CD14-positive monocyte (primary cell): Measurements from ENCODE around the gene LIN28B. TPM values are rescaled to one million over a fixed set of nuclear protein-coding genes. Genes with fewer than 3 reads are reported as not detected.

Experiments
- DNase-seq, 3 donors: peaks; one replicate each; pipeline ENCODE4 v3.0.0-alpha.2; 2011 to 2022
- H2AFZ ChIP-seq: 2 replicates; pipeline ENCODE4 v1.6.0; 2012; ENCODE audit warnings: mild to moderate bottlenecking, low read depth, low read length, inconsistent platforms; ENCODE audit not compliant: insufficient read depth, poor library complexity, severe bottlenecking
- H3K27ac ChIP-seq, 2 donors: 1 replicate in 1 of 2; 2 replicates in 1 of 2; pipeline ENCODE4 v1.5.1; 2012 to 2013; ENCODE audit warnings: low read length in 2 of 2, control low read depth in 1 of 2, inconsistent platforms in 1 of 2, low read depth in 1 of 2, mild to moderate bottlenecking in 1 of 2
- H3K27me3 ChIP-seq, 2 donors: one replicate each; pipeline versions ENCODE4 v1.6.0 to v1.6.1; 2011 to 2013; ENCODE audit warnings: low read length in 2 of 2; ENCODE audit not compliant: control insufficient read depth in 2 of 2, insufficient read depth in 2 of 2
- H3K36me3 ChIP-seq, 2 donors: replicated peaks in 1 of 2; 1 replicate in 1 of 2; 2 replicates in 1 of 2; pipeline versions ENCODE4 v1.5.1 to v1.6.1; 2012 to 2013; ENCODE audit warnings: low read length in 2 of 2, control low read depth in 1 of 2, inconsistent platforms in 1 of 2, mild to moderate bottlenecking in 1 of 2; ENCODE audit not compliant: insufficient read depth in 2 of 2, control insufficient read depth in 1 of 2
- H3K4me1 ChIP-seq, 2 donors: 1 replicate in 1 of 2; 2 replicates in 1 of 2; pipeline versions ENCODE4 v1.5.1 to v1.6.1; 2012 to 2013; ENCODE audit warnings: low read length in 2 of 2, control low read depth in 1 of 2, inconsistent platforms in 1 of 2, mild to moderate bottlenecking in 1 of 2, moderate library complexity in 1 of 2; ENCODE audit not compliant: insufficient read depth in 2 of 2, control insufficient read depth in 1 of 2
- H3K4me2 ChIP-seq: replicated peaks from 2 replicates; pipeline ENCODE3; 2012; ENCODE audit warnings: low read length, moderate library complexity, mild to moderate bottlenecking; ENCODE audit not compliant: poor library complexity, severe bottlenecking; ENCODE audit errors: extremely low read depth
- H3K4me3 ChIP-seq, 3 experiments: fragments of 200-600 bp in 1 of 3; sonication (generic) in 1 of 3; replicated peaks in 1 of 3; 1 replicate in 2 of 3; 2 replicates in 1 of 3; pipeline ENCODE4 v1.5.1; 2011 to 2013; ENCODE audit warnings: low read length in 3 of 3, mild to moderate bottlenecking in 3 of 3, control low read depth in 2 of 3, low read depth in 2 of 3, inconsistent platforms in 1 of 3, moderate library complexity in 1 of 3
- H3K79me2 ChIP-seq: 2 replicates; pipeline ENCODE4 v1.6.0; 2012; ENCODE audit warnings: mild to moderate bottlenecking, control low read depth, inconsistent platforms, low read length, moderate library complexity; ENCODE audit not compliant: insufficient read depth
- H3K9ac ChIP-seq: 2 replicates; pipeline ENCODE4 v1.6.0; 2017; ENCODE audit warnings: low read length, mild to moderate bottlenecking; ENCODE audit not compliant: insufficient read depth, poor library complexity, severe bottlenecking
- H3K9me3 ChIP-seq, 2 donors: replicated peaks in 1 of 2; 1 replicate in 1 of 2; 2 replicates in 1 of 2; pipeline versions ENCODE4 v1.5.1 to v1.6.1; 2012 to 2013; ENCODE audit warnings: low read length in 2 of 2, control low read depth in 1 of 2; ENCODE audit not compliant: control insufficient read depth in 1 of 2, insufficient read depth in 1 of 2
- H4K20me1 ChIP-seq: 2 replicates; pipeline ENCODE4 v1.6.0; 2012; ENCODE audit warnings: mild to moderate bottlenecking, low read length, control low read depth, moderate library complexity; ENCODE audit not compliant: insufficient read depth
- H3K27ac Mint-ChIP-seq, 7 donors: one replicate each; pipeline ENCODE4 v1.8.0; 2020; ENCODE audit warnings: mild to moderate bottlenecking in 7 of 7, mixed read lengths in 7 of 7, moderate library complexity in 6 of 7, inconsistent platforms in 2 of 7
- H3K27me3 Mint-ChIP-seq, 3 donors: one replicate each; pipeline ENCODE4 v1.8.0; 2021 to 2022; ENCODE audit warnings: low read depth in 3 of 3, mild to moderate bottlenecking in 3 of 3, mixed read lengths in 3 of 3, moderate library complexity in 3 of 3, inconsistent platforms in 1 of 3
- H3K36me3 Mint-ChIP-seq, 2 donors: one replicate each; pipeline ENCODE4 v1.8.0; 2020; ENCODE audit warnings: mixed read lengths in 2 of 2, inconsistent platforms in 1 of 2, mild to moderate bottlenecking in 1 of 2
- H3K4me1 Mint-ChIP-seq: one replicate; pipeline ENCODE4 v1.8.0; 2020; ENCODE audit warnings: mild to moderate bottlenecking, mixed read lengths
- H3K4me3 Mint-ChIP-seq, 2 donors: one replicate each; pipeline ENCODE4 v1.8.0; 2020; ENCODE audit warnings: mild to moderate bottlenecking in 2 of 2, mixed read lengths in 2 of 2, moderate library complexity in 1 of 2
- H3K9me3 Mint-ChIP-seq, 7 donors: one replicate each; pipeline ENCODE4 v1.8.0; 2020 to 2022; ENCODE audit warnings: mixed read lengths in 7 of 7, mild to moderate bottlenecking in 6 of 7, moderate library complexity in 6 of 7, inconsistent platforms in 2 of 7
- WGBS: methylation state at CpG from one replicate; pipeline ENCODE4 v1.1.5; 2013; ENCODE audit warnings: missing lambda C conversion rate; ENCODE audit not compliant: insufficient coverage; 5-methylcytosine and 5-hydroxymethylcytosine counted together
- intact Hi-C, 2 donors: fragments of 100-400 bp; cut with micrococcal nuclease; formaldehyde crosslinking; loops; one replicate each; pipeline versions ENCODE4 v1.15.0 to v1.15.1; 2023
- polyA plus RNA-seq, 3 donors: library from polyadenylated mRNA; depleted of rRNA in 1 of 3; unstranded in 2 of 3; stranded (reverse) in 1 of 3; fragments of 300-500 nt in 2 of 3; fragments of >200 nt in 1 of 3; fragmentation: Illumina TruSeq in 2 of 3; gene quantifications; 1 replicate in 2 of 3; 2 replicates in 1 of 3; pipeline ENCODE4 v1.2.3, GENCODE V29; 2012 to 2021
- TF ChIP-seq, protein P1 (sequence below): fragments of 200-600 bp; IDR thresholded peaks from one replicate; pipeline ENCODE4 v1.8.0; 2022; ENCODE audit warnings: antibody characterized with exemption, mild to moderate bottlenecking

The LIN28B gene
- polyA plus RNA-seq, 3 donors, result not detected

DNA sequence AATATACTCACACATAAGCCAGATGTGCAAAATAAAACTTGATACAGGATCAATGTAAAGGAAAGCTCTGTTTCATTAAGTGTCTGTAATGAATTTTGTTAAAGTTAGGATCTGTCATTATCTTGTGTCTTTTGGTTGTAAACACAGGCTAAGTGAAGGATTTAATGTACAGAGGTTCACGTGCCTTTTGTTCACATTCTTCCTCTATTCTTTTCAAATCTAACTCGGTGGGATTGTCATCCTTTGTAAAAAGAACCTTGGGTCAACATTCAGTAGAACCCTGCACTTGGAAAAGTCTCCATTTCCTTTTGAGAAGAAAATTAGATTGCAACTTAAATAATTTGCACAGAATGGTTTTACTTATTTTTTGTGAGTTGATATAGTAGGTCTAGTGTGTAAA lies 7.7 kb upstream of the LIN28B start:
- H3K9ac ChIP-seq, result no peak overlapping the region
- TF ChIP-seq, protein P1, sequence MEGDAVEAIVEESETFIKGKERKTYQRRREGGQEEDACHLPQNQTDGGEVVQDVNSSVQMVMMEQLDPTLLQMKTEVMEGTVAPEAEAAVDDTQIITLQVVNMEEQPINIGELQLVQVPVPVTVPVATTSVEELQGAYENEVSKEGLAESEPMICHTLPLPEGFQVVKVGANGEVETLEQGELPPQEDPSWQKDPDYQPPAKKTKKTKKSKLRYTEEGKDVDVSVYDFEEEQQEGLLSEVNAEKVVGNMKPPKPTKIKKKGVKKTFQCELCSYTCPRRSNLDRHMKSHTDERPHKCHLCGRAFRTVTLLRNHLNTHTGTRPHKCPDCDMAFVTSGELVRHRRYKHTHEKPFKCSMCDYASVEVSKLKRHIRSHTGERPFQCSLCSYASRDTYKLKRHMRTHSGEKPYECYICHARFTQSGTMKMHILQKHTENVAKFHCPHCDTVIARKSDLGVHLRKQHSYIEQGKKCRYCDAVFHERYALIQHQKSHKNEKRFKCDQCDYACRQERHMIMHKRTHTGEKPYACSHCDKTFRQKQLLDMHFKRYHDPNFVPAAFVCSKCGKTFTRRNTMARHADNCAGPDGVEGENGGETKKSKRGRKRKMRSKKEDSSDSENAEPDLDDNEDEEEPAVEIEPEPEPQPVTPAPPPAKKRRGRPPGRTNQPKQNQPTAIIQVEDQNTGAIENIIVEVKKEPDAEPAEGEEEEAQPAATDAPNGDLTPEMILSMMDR, result no peak
- Mint-ChIP-seq H3K36me3 (peaks cover 3 to 8% of the 10 kb centered on the region in 2 donors), H3K9me3 (peaks cover 4 to 13% (median 8%) of the 10 kb centered on the region in 7 donors), H3K27ac (no peak overlapping the region), H3K4me1 (peaks cover 3% of the 10 kb centered on the region), H3K4me3 (no peak overlapping the region), H3K27me3 (peaks cover 37 to 46% (median 44%) of the 10 kb centered on the region in 3 donors)
- H3K79me2 ChIP-seq, result no peaks in the 10 kb centered on the region
- no peaks in the 10 kb centered on the region for H3K36me3 ChIP-seq
- no peak overlapping the region for H3K4me3 ChIP-seq
- H4K20me1 ChIP-seq, result no peaks in the 10 kb centered on the region
- H3K9me3 ChIP-seq, result peaks cover 0 to 16% of the 10 kb centered on the region in 2 donors
- H3K4me2 ChIP-seq, result no peak overlapping the region
- no peak overlapping the region for H2AFZ ChIP-seq
- intact Hi-C loops, result no loop called here
- H3K27ac ChIP-seq, result no peak overlapping the region
- no CpG with 5 or more reads among the region's 2 CpGs for WGBS
- H3K4me1 ChIP-seq, result no peaks in the 10 kb centered on the region
- no peak for DNase-seq
- peaks cover 48 to 64% of the 10 kb centered on the region in 2 donors for H3K27me3 ChIP-seq

DNA sequence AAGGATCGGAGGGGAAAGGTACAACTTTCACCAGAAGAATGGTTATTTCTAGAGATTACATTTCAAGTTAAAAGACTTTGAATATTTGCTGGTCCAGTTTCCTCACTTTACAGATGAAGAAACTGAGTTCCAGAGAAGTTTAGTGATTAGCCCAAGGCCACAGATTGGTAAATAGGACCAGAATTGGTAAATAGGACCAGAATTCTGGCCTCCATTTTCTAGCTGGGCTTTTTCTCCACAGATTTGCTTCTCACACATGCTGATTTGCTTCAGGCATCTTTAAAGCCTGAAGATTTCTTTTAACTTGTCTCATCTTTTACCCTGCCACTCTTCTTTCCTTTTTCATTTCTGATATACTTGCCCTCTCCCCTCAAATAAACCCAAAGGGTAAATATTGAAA lies 5.2 kb upstream of the LIN28B start:
- peaks cover 3% of the 10 kb centered on the region for H3K4me1 Mint-ChIP-seq
- intact Hi-C loops, result no loop called here
- H3K4me2 ChIP-seq, result no peak overlapping the region
- H3K36me3 Mint-ChIP-seq, result peaks cover 4 to 8% of the 10 kb centered on the region in 2 donors
- H2AFZ ChIP-seq, result no peak overlapping the region
- peak overlapping the region in 1 of 2 donors; percentile 66 for H3K4me3 Mint-ChIP-seq
- H3K36me3 ChIP-seq, result no peaks in the 10 kb centered on the region
- WGBS, result no CpG with 5 or more reads among the region's 1 CpG
- no peak overlapping the region for H3K27ac Mint-ChIP-seq
- no peak overlapping the region for H3K4me3 ChIP-seq
- no peak overlapping the region for H3K27ac ChIP-seq
- H3K9ac ChIP-seq, result no peak overlapping the region
- no peaks in the 10 kb centered on the region for H4K20me1 ChIP-seq
- peaks cover 64 to 80% of the 10 kb centered on the region in 2 donors for H3K27me3 ChIP-seq
- DNase-seq, result no peak
- peaks cover 56 to 69% (median 67%) of the 10 kb centered on the region in 3 donors for H3K27me3 Mint-ChIP-seq
- TF ChIP-seq, protein P1, result no peak
- H3K9me3 ChIP-seq, result peaks cover 0 to 20% of the 10 kb centered on the region in 2 donors
- H3K4me1 ChIP-seq, result no peaks in the 10 kb centered on the region
- no peaks in the 10 kb centered on the region for H3K79me2 ChIP-seq
- peaks cover 4 to 20% (median 10%) of the 10 kb centered on the region in 7 donors for H3K9me3 Mint-ChIP-seq
